Measurements from ENCODE around the gene SIRPD. TPM values are rescaled to one million over a fixed set of nuclear protein-coding genes. Genes with fewer than 3 reads are reported as not detected.

SIRPD gene
- polyA plus RNA-seq, 1 donor from 2014 or later: not detected

GRCh38 chr20:1526896-1527295 is 30.6 kb downstream of the SIRPD start:
- Histone ChIP-seq H3K27ac (ENCODE audit: low read length) (no peak overlapping the region), H3K27me3 (ENCODE audit: insufficient read depth, low read depth, low read length) (no peaks in the 10 kb centered on the region), H3F3A (ENCODE audit: insufficient read depth, low read length, poor library complexity, severe bottlenecking) (no peaks in the 10 kb centered on the region), H3K9me3 (ENCODE audit: low read length) (no peaks in the 10 kb centered on the region), H3K79me2 (replicated peaks; ENCODE audit: insufficient read depth, low read length) (no peaks in the 10 kb centered on the region), H3K36me3 (ENCODE audit: insufficient read depth, low read length) (no peaks in the 10 kb centered on the region), H3K4me2 (ENCODE audit: low read length) (no peak overlapping the region), H4K20me1 (ENCODE audit: insufficient read depth) (no peaks in the 10 kb centered on the region), H3K9ac (ENCODE audit: low read length) (no peak overlapping the region), H3K9me2 (ENCODE audit: insufficient read depth, low read length) (no peaks in the 10 kb centered on the region), H3K4me3 (ENCODE audit: low read length) (no peak overlapping the region), H2AFZ (ENCODE audit: low read depth, low read length) (no peak overlapping the region)
- TF ChIP-seq CTCF (IDR thresholded peaks at IDR 0.05; ENCODE audit: poor library complexity, severe bottlenecking): no peak
- TF ChIP-seq SMC3 (conservative IDR thresholded peaks at IDR 0.05; ENCODE audit: poor library complexity): no peak
- TF ChIP-seq TAF1 (IDR thresholded peaks at IDR 0.05; ENCODE audit: low read depth): no peak
- TF ChIP-seq EP300 (conservative IDR thresholded peaks at IDR 0.05; ENCODE audit: poor library complexity, severe bottlenecking): no peak
- no peak for TF ChIP-seq RAD21 (conservative IDR thresholded peaks at IDR 0.05)
- no peak for TF ChIP-seq MXI1 (conservative IDR thresholded peaks at IDR 0.05; ENCODE audit: poor library complexity, severe bottlenecking)

GRCh38 chr20:1526310-1526709 is 31.2 kb downstream of the SIRPD start:
- Histone ChIP-seq H3K36me3 (ENCODE audit: insufficient read depth, low read length) (no peaks in the 10 kb centered on the region), H3K79me2 (replicated peaks; ENCODE audit: insufficient read depth, low read length) (no peaks in the 10 kb centered on the region), H3K4me2 (ENCODE audit: low read length) (no peak overlapping the region), H3K9ac (ENCODE audit: low read length) (no peak overlapping the region), H3K9me3 (ENCODE audit: low read length) (no peaks in the 10 kb centered on the region), H4K20me1 (ENCODE audit: insufficient read depth) (no peaks in the 10 kb centered on the region), H3F3A (ENCODE audit: insufficient read depth, low read length, poor library complexity, severe bottlenecking) (no peaks in the 10 kb centered on the region), H3K9me2 (ENCODE audit: insufficient read depth, low read length) (no peaks in the 10 kb centered on the region), H3K27ac (ENCODE audit: low read length) (no peak overlapping the region), H3K4me3 (ENCODE audit: low read length) (no peak overlapping the region), H3K27me3 (ENCODE audit: insufficient read depth, low read depth, low read length) (no peaks in the 10 kb centered on the region), H2AFZ (ENCODE audit: low read depth, low read length) (no peak overlapping the region)
- TF ChIP-seq SMC3 (conservative IDR thresholded peaks at IDR 0.05; ENCODE audit: poor library complexity): no peak
- TF ChIP-seq TAF1 (IDR thresholded peaks at IDR 0.05; ENCODE audit: low read depth): no peak
- no peak for TF ChIP-seq REST (IDR thresholded peaks at IDR 0.05; ENCODE audit: borderline replicate concordance)
- TF ChIP-seq EZH2 (IDR thresholded peaks at IDR 0.05; ENCODE audit: borderline replicate concordance, insufficient read depth, low read length, poor library complexity, severe bottlenecking): no peak

- no peak overlapping the region for H3K4me3 ChIP-seq (ENCODE audit: low read length)
- no peak overlapping the region for H2AFZ ChIP-seq (ENCODE audit: low read depth, low read length)
- no peaks in the 10 kb centered on the region for H3K9me3 ChIP-seq (ENCODE audit: low read length)
- H3F3A ChIP-seq (ENCODE audit: insufficient read depth, low read length, poor library complexity, severe bottlenecking): no peaks in the 10 kb centered on the region
- H3K27ac ChIP-seq (ENCODE audit: low read length): no peak overlapping the region
- H3K79me2 ChIP-seq (replicated peaks; ENCODE audit: insufficient read depth, low read length): no peaks in the 10 kb centered on the region
- no peaks in the 10 kb centered on the region for H3K36me3 ChIP-seq (ENCODE audit: insufficient read depth, low read length)
- H3K4me2 ChIP-seq (ENCODE audit: low read length): no peak overlapping the region
- H4K20me1 ChIP-seq (ENCODE audit: insufficient read depth): no peaks in the 10 kb centered on the region
- H3K9me2 ChIP-seq (ENCODE audit: insufficient read depth, low read length): no peaks in the 10 kb centered on the region
- no peaks in the 10 kb centered on the region for H3K27me3 ChIP-seq (ENCODE audit: insufficient read depth, low read depth, low read length)
- TF ChIP-seq MXI1 (conservative IDR thresholded peaks at IDR 0.05; ENCODE audit: poor library complexity, severe bottlenecking) (no peak), POLR2AphosphoS5 (IDR thresholded peaks at IDR 0.05) (no peak), REST (IDR thresholded peaks at IDR 0.05; ENCODE audit: borderline replicate concordance) (no peak), CTCF (IDR thresholded peaks at IDR 0.05; ENCODE audit: poor library complexity, severe bottlenecking) (no peak), EP300 (conservative IDR thresholded peaks at IDR 0.05; ENCODE audit: poor library complexity, severe bottlenecking) (no peak), TAF1 (IDR thresholded peaks at IDR 0.05; ENCODE audit: low read depth) (no peak), RAD21 (conservative IDR thresholded peaks at IDR 0.05) (no peak), EZH2 (IDR thresholded peaks at IDR 0.05; ENCODE audit: borderline replicate concordance, insufficient read depth, low read length, poor library complexity, severe bottlenecking) (no peak), SMC3 (conservative IDR thresholded peaks at IDR 0.05; ENCODE audit: poor library complexity) (no peak)
- no peak overlapping the region for H3K9ac ChIP-seq (ENCODE audit: low read length)
Observed at GRCh38 chr20:1524004-1524403, 33.5 kb downstream of the SIRPD start.

Data from neural cell (in vitro differentiated cells).